ENCODE results near the gene CIAO1.

GRCh38 chr2:96265840-96266679 is at the start of gene CIAO1, which contains the start of gene TMEM127:
- TF ChIP-seq CTCF (IDR thresholded peaks at IDR 0.05 in 4 of 5, conservative IDR thresholded peaks at IDR 0.05 in 1 of 5) (peak; percentile 20 to 42 (median 35)), POLR2A (IDR thresholded peaks at IDR 0.05) (peak; percentile 98)
